HG02588 (cell line): ENCODE measurements around the gene TBX2.

Experiments used
- ATAC-seq: cut with Tn5 transposase; IDR thresholded peaks from one replicate; pipeline ENCODE4 v1.9.1; 2021; ENCODE audit warnings: mild to moderate bottlenecking, moderate library complexity; ENCODE audit not compliant: unreplicated experiment

The TBX2 gene

DNA sequence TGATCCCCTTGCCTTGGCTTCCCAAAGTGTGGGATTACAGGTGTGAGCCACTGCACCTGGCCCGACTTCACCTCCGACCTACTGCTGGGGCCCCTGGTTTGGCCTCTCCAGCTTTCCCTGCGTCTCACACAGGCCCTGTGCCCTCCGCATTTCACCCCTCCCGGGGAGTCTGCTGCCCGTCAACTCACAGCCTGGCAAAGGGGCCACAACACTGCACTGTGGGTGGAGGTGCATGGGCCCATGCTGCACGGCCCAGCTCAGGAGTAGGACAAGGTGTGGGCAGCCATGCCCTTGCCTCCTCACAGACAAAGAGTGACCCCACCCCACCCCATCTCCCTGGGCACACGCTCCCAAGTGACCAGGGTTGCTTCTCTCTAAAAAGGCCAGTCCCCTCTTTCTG is 12.6 kb upstream of the TBX2 start:
- ATAC-seq, result no peak

DNA sequence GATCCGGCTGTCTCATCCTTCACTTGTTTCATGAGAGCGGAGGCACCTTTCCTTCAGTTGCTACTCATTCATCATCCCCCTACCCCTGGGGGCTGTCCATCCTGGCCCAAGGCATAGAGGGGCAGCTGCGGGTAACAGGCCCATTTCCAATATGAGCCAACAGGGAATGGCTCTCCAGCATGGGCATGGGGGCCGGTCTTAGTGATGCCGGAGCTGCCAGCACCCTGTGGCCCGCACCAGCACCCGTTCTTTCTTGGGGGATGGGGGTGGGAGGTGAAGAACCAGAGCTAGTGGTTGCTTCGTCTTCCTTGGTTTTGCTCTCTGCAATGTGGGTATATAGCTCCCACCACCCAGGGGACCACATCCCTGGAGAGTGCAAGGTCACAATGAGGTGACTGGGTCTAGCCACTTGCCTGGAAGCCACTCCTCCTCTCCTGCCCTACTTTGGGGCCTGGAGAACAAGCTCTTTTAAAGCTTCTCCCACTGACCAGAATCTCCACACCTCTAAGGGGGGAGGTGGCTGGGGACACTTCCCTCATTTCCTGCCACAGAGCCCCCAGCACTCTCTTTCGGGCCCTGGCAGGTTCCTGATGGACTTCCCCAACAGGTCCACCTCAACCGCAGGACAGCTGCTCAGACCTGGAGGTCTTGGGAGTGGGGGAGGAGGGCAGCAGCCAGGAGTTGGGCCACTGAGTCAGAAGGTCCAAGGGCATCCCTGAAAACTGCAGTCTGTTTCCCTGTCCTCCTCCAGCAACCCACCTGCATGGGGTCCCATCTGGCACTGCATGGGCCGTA is 11.9 kb upstream of the TBX2 start:
- ATAC-seq, result no peak

- ATAC-seq, result no peak
Observed at GRCh38 chr17:61388561-61389356, 10.9 kb upstream of the TBX2 start.

DNA sequence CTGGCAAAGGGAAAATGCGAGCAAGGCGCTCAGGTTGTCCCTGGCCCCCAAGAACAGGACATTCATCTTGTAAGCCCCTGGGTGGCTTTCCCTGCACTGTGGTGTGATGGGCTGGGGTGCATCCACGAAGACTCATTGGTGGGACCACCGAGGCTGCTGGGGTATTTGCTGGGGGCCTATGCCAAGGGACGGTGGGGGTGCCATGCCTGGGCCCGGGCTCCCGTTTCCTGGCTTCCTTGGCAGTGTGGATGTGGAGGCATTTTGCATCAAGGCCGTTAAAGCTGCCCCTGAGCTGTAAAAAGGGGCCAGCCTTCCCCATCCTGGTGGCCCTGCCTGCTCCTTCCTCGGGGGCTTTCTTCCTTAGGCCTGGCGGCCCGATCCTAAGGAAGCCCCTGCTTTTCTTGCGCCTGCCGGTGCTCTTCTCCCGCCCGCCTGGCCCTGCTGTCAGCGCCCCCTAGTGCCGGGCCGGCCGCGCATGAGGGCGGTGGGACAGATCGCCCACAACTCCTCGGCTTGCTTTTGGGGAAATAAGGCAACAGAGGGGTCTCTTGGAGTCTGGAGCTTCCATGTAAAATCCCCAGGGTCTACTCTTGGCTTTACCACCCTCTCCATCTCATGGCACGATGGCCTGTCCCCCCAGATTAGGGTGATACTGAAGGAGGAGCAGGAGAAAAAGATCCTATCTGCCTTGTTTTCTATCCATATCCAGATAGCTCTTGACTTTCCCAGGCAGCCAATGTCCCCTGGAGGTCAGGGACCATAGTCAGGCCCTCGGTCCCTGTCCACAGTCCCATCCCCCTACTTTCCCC is 9.8 kb upstream of the TBX2 start:
- no peak for ATAC-seq

- ATAC-seq, result no peak
Observed at GRCh38 chr17:61390479-61390791, 9.2 kb upstream of the TBX2 start.

- no peak for ATAC-seq
Observed at GRCh38 chr17:61391595-61392291, 7.9 kb upstream of the TBX2 start.

DNA sequence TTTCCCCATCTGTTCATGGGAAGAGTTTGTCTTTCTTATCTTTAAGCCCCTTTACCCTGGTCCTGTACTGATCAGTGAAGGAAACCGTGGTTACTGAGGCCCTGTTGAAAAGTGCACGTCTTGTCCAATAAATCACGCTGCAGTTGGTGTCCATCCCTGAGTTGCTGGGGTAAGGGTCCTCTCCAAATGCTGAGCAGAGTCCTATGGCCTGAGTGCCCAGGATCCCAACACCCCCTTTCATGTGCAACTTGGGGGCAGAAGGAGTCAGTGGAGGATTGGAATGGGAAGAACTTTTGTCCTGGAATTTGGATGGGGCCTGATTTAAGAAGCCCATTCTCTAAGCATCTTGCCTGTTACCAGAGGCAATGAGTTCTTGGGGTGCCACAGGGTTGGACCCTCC is 7.0 kb upstream of the TBX2 start:
- ATAC-seq, result no peak

DNA sequence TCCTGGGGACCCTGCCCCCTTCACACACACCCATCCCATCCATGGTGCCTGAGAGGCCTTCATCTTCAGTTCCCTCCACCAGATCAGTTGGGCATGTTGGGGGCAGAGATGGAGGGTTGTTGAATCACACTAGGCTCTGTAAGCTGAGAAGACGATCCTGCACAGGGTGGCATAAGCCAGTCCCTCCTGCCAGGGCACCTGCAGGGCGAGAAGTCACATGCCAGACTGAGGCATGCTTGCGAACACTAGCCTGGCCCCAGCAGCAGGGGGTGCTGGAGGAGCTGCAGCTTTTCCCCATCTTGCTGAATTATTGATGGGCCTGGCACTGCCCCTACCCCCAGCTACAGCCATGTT is 6.1 kb upstream of the TBX2 start:
- no peak for ATAC-seq

GRCh38 chr17:61393904-61394629 is 5.6 kb upstream of the TBX2 start:
- ATAC-seq, result no peak

DNA sequence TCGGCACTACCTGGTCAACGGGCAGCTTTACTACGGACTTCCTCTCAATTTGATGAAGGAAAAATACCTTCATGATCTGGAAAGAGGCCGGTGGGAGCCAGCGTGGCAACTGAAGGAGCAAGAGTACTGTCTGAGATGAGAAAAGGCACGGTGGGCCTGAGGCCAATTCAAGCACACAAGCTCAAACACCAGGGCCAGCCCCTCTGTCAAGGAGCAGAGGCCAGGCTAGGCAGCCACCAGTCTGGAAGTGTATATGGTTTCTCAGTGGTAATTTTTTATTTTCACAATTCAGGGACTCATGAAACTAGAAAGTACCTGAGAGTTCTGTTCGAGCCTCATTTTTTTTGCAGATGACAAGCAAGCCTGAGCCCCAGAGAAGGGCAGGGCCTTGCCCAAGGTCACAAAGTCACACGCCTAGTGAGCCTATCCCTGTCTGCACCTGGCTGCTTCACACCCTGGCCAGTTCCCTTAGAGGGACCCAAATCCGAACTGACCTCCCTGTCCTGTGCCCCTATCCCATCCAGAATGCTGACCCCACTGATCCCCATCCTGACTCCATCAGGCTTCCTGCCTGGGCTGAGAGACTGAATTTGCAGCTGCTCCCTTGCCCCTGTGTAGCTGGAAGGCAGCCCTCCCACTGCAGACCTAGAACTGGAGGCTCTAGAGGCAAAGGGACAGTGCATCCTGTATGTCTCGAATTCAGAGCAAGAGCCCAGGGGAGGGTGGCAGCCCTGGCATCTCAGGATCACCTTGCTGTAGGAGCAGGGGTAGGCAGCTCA is 4.8 kb upstream of the TBX2 start:
- no peak for ATAC-seq

DNA sequence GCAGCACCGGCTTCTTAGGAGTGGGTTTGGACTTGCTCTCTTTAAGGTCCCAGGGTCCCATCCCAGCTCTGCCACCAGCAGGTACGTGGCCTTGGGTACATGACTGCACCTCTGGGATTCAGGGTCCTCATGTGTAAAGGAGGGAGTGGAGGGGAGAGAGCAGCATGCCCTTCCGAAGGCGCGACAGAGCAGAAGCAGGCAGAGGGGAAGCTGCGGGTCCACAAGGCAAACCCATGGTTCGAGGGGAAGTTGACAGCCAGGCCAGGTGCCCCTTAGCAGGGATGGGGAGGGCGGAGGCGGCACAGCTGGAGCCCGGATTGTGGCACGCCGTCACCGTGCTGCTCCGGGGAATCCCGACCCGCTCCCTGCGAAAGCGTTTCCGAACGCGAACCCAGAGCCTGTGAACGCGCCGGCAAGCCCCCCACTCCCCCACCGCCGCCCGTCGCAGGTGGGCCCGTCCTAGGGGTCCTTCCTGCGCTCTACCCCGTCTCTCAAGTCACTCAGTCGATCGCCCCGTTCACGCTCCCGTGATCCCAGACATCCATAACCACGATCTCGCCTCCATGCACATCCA is 4.1 kb upstream of the TBX2 start:
- no peak for ATAC-seq

DNA sequence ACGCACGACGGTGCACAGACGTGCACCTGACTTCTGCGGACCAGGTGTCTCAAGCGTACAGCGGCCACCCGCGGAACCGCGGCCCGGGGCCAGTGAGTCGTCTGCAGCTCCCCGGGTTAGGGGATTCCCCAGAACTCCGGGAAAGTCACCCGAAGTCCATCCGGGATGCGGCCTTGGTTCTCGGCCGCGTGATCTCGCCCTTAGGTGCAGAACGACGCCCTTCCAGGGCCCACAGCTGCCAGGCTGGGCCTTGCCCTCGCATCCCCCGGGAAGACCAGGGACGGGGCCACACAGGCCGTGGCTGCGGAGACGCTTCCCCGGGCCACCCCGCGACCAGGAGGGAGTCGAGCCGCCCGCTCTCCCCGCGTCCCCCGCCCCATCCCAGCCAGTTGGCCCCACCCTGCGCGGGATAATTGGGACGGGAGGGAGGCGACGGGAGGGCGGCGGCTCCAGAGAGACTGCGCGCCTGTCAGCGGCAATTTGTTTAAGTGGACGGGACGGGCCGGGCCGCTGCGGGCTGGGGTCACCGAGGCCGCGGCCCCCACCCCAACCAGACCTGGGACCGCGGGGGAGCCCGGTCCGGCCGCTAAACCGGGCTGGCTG is 3.6 kb upstream of the TBX2 start:
- no peak for ATAC-seq

- no peak for ATAC-seq
Observed at GRCh38 chr17:61396586-61397085, 3.0 kb upstream of the TBX2 start.

GRCh38 chr17:61397086-61397842 is 2.4 kb upstream of the TBX2 start:
- ATAC-seq, result no peak

- no peak for ATAC-seq
Observed at GRCh38 chr17:61398721-61399130, 917 bp upstream of the TBX2 start.

DNA sequence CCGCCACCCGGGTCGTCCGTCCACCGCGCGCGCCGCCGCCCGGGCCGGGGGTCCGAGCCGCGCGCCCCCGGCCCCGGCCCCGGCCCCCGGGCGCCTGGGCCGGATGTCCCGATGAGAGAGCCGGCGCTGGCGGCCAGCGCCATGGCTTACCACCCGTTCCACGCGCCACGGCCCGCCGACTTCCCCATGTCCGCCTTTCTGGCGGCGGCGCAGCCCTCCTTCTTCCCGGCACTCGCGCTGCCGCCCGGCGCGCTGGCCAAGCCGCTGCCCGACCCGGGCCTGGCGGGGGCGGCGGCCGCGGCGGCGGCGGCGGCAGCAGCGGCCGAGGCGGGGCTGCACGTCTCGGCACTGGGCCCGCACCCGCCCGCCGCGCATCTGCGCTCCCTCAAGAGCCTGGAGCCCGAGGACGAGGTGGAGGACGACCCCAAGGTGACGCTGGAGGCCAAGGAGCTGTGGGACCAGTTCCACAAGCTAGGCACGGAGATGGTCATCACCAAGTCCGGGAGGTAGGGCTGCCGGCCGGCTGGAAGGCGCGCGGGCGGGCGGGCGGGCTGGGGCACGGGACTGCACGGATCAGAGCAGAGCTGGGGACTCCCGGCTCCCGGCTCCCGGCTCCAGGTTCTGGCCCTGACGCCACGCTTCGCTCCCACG is 548 bp downstream of the TBX2 start:
- ATAC-seq, result no peak

GRCh38 chr17:61400717-61401388 is 1.2 kb downstream of the TBX2 start:
- ATAC-seq, result no peak
